ENCODE measurements around the gene SYNRG. TPM values are rescaled to one million over a fixed set of nuclear protein-coding genes. Genes with fewer than 3 reads are reported as not detected.
A peak's percentile ranks its signal among the peaks of the same experiment; 100 is the strongest.

The SYNRG gene
- total and polyA plus RNA-seq, 2 of the 13 experiments (the other 11 are each of a cell fraction or from before 2014, with no cell fraction given), result 7.3 to 8.7 TPM

DNA sequence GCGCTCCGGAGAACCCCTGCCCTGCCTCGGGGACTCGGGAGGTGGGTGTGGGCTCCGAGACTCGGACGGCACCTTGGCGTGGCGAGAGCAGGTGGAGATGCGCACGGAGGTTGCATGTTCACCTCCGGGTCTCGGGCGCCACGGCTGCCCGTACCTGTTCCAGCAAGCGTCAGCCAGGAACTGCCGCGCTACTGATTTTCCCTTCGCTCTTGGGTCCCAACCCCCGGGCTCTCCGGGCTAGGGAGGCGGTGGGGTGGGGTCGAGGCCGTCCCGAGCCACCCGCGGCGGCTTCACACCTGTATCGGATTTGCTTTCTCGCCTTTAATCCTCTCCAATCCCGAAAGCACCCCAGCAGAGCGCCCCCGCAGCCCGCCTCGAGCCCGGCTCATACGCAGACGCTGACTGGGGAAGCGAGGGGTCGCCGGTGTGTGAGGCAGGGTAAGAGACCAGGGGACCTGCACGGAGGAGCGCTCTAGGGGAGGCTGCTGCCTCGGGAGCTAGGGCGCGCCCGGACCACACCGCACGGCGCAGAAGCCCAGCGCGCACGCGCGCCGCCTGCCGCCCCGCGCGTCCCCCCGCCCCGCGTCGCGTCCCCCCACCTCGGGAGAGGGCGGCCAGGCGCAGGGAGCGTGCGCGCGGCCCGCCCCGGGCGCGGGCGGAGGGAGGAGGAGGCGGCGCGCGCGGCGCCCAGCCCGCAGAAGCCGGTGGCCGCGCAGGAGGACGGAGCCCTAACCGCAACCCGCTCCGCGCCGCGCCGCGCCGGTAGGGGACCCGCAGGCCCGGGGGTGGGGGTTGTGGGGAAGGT lies 119.8 kb downstream of the SYNRG start, which contains the start of gene DUSP14 (continued):
- TF ChIP-seq, protein P1, sequence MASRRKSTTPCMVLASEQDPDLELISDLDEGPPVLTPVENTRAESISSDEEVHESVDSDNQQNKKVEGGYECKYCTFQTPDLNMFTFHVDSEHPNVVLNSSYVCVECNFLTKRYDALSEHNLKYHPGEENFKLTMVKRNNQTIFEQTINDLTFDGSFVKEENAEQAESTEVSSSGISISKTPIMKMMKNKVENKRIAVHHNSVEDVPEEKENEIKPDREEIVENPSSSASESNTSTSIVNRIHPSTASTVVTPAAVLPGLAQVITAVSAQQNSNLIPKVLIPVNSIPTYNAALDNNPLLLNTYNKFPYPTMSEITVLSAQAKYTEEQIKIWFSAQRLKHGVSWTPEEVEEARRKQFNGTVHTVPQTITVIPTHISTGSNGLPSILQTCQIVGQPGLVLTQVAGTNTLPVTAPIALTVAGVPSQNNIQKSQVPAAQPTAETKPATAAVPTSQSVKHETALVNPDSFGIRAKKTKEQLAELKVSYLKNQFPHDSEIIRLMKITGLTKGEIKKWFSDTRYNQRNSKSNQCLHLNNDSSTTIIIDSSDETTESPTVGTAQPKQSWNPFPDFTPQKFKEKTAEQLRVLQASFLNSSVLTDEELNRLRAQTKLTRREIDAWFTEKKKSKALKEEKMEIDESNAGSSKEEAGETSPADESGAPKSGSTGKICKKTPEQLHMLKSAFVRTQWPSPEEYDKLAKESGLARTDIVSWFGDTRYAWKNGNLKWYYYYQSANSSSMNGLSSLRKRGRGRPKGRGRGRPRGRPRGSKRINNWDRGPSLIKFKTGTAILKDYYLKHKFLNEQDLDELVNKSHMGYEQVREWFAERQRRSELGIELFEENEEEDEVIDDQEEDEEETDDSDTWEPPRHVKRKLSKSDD (CRISPR knock-in tag; IDR thresholded peaks at IDR 0.05; ENCODE audit: low read depth), result no peak
- peak; percentile 24; the same call in 1 of the 2 replicates for TF ChIP-seq FOSL2 (CRISPR knock-in tag; IDR thresholded peaks at IDR 0.05)
- TF ChIP-seq TCF7 (IDR thresholded peaks at IDR 0.05; ENCODE audit: low read depth), result no peak
- peak; percentile 66 for TF ChIP-seq ZNF891 (CRISPR knock-in tag; IDR thresholded peaks at IDR 0.05)
- TF ChIP-seq ZNF33A (CRISPR knock-in tag; IDR thresholded peaks at IDR 0.05; ENCODE audit: borderline replicate concordance), result no peak
- TF ChIP-seq, protein P2, sequence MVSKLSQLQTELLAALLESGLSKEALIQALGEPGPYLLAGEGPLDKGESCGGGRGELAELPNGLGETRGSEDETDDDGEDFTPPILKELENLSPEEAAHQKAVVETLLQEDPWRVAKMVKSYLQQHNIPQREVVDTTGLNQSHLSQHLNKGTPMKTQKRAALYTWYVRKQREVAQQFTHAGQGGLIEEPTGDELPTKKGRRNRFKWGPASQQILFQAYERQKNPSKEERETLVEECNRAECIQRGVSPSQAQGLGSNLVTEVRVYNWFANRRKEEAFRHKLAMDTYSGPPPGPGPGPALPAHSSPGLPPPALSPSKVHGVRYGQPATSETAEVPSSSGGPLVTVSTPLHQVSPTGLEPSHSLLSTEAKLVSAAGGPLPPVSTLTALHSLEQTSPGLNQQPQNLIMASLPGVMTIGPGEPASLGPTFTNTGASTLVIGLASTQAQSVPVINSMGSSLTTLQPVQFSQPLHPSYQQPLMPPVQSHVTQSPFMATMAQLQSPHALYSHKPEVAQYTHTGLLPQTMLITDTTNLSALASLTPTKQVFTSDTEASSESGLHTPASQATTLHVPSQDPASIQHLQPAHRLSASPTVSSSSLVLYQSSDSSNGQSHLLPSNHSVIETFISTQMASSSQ (IDR thresholded peaks at IDR 0.05; ENCODE audit: low read depth), result no peak
- TF ChIP-seq, protein P2 (CRISPR knock-in tag; IDR thresholded peaks at IDR 0.05; ENCODE audit: borderline replicate concordance), result 0 out of 2 replicates have a peak, but pooled peaks have one; percentile 9
- TF ChIP-seq MEIS2 (CRISPR knock-in tag; IDR thresholded peaks at IDR 0.05), result no peak; the same call in 1 of the 2 replicates
- TF ChIP-seq, protein P3, sequence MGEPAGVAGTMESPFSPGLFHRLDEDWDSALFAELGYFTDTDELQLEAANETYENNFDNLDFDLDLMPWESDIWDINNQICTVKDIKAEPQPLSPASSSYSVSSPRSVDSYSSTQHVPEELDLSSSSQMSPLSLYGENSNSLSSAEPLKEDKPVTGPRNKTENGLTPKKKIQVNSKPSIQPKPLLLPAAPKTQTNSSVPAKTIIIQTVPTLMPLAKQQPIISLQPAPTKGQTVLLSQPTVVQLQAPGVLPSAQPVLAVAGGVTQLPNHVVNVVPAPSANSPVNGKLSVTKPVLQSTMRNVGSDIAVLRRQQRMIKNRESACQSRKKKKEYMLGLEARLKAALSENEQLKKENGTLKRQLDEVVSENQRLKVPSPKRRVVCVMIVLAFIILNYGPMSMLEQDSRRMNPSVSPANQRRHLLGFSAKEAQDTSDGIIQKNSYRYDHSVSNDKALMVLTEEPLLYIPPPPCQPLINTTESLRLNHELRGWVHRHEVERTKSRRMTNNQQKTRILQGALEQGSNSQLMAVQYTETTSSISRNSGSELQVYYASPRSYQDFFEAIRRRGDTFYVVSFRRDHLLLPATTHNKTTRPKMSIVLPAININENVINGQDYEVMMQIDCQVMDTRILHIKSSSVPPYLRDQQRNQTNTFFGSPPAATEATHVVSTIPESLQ (CRISPR knock-in tag; conservative IDR thresholded peaks at IDR 0.05), result no peak
- no peak for TF ChIP-seq ZNF713 (CRISPR knock-in tag; IDR thresholded peaks at IDR 0.05)
- TF ChIP-seq, protein P4, sequence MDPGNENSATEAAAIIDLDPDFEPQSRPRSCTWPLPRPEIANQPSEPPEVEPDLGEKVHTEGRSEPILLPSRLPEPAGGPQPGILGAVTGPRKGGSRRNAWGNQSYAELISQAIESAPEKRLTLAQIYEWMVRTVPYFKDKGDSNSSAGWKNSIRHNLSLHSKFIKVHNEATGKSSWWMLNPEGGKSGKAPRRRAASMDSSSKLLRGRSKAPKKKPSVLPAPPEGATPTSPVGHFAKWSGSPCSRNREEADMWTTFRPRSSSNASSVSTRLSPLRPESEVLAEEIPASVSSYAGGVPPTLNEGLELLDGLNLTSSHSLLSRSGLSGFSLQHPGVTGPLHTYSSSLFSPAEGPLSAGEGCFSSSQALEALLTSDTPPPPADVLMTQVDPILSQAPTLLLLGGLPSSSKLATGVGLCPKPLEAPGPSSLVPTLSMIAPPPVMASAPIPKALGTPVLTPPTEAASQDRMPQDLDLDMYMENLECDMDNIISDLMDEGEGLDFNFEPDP (CRISPR knock-in tag; conservative IDR thresholded peaks at IDR 0.05), result no peak
- TF ChIP-seq, protein P5, sequence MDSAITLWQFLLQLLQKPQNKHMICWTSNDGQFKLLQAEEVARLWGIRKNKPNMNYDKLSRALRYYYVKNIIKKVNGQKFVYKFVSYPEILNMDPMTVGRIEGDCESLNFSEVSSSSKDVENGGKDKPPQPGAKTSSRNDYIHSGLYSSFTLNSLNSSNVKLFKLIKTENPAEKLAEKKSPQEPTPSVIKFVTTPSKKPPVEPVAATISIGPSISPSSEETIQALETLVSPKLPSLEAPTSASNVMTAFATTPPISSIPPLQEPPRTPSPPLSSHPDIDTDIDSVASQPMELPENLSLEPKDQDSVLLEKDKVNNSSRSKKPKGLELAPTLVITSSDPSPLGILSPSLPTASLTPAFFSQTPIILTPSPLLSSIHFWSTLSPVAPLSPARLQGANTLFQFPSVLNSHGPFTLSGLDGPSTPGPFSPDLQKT (CRISPR knock-in tag; IDR thresholded peaks at IDR 0.05; ENCODE audit: borderline replicate concordance), result no peak
- TF ChIP-seq ZNF143 (CRISPR knock-in tag; IDR thresholded peaks at IDR 0.05), result no peak
- peak; percentile 83; the same call in 1 of the 2 replicates for TF ChIP-seq MAZ (IDR thresholded peaks at IDR 0.05; ENCODE audit: borderline replicate concordance, low read depth, low read length)
- TF ChIP-seq MAZ (CRISPR knock-in tag; IDR thresholded peaks at IDR 0.05; ENCODE audit: low read depth), result no peak

Measured in HepG2 (cell line).